Measurements from ENCODE around the gene GNB1.
"Not testable (repeated sequence)": the region's sequence is repeated elsewhere in the genome, so short reads cannot be mapped to it uniquely, and the experiment has no call there.

Gene GNB1

GRCh38 chr1:1890506-1891348, at the start of gene GNB1:
TSS of gene GNB1 (minus strand) at chr1:1891087. CDS start at chr1:1825453, 65,634 bp downstream.
- DNase-seq = peak; percentile 65 to 97

GRCh38 chr1:1940123-1940425, 49.2 kb upstream of the GNB1 start:
- no peak for DNase-seq

- no peak for DNase-seq
Measured at GRCh38 chr1:1939296-1940122, 48.6 kb upstream of the GNB1 start.

- no peak for DNase-seq
Measured at GRCh38 chr1:1938613-1939295, 47.9 kb upstream of the GNB1 start.

- DNase-seq = no peak
Measured at GRCh38 chr1:1938276-1938573, 47.3 kb upstream of the GNB1 start.

- no peak for DNase-seq
Measured at GRCh38 chr1:1937549-1938275, 46.8 kb upstream of the GNB1 start.

GRCh38 chr1:1937061-1937460, 46.2 kb upstream of the GNB1 start:
- no peak for DNase-seq

- DNase-seq = not testable (repeated sequence)
Measured at GRCh38 chr1:1934848-1935247, 44.0 kb upstream of the GNB1 start.

- DNase-seq = no peak
Measured at GRCh38 chr1:1929639-1930545, 39.0 kb upstream of the GNB1 start.

- DNase-seq = no peak
Measured at GRCh38 chr1:1929102-1929638, 38.3 kb upstream of the GNB1 start.

- no peak for DNase-seq
Measured at GRCh38 chr1:1928231-1929101, 37.6 kb upstream of the GNB1 start.

GRCh38 chr1:1927751-1928150, 36.9 kb upstream of the GNB1 start:
- DNase-seq = no peak

- no peak for DNase-seq
Measured at GRCh38 chr1:1926886-1927660, 36.2 kb upstream of the GNB1 start.

- DNase-seq = no peak
Measured at GRCh38 chr1:1926346-1926811, 35.5 kb upstream of the GNB1 start.

GRCh38 chr1:1925437-1926345, 34.8 kb upstream of the GNB1 start:
- no peak for DNase-seq

- DNase-seq = no peak
Measured at GRCh38 chr1:1924849-1925248, 34.0 kb upstream of the GNB1 start.

GRCh38 chr1:1924386-1924785, 33.5 kb upstream of the GNB1 start:
- DNase-seq = no peak

- no peak for DNase-seq
Measured at GRCh38 chr1:1922956-1923833, 32.3 kb upstream of the GNB1 start.
